ENCODE results near the gene NDUFS6. TPM values are rescaled to one million over a fixed set of nuclear protein-coding genes. Genes with fewer than 3 reads are reported as not detected.

The NDUFS6 gene
- total RNA-seq, 1 donor from 2014 or later: 40.3 TPM

DNA sequence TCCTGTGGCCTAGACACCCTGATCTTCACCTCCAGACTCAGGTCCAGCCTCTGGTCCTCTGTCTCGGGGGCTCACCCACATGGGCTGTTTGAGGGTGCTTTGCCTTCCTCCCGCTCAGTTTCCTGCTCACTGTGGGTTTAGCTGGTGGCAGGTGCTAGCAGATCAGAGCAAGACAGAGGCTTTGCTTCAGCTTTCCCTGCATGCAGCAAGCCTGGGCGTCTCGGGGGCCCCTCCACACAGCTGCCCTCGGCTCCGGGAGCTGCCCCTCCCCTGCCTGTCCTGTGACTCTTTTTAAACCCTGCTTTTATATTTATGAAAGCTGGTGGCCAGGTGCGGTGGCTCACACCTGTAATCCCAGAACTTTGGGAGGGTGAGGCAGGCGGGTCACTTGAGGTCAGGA is 16.1 kb upstream of the NDUFS6 start:
- no peak for DNase-seq
- H3K4me3 Mint-ChIP-seq (ENCODE audit: unreplicated experiment): no peak overlapping the region
- H3K27ac Mint-ChIP-seq (ENCODE audit: unreplicated experiment): no peak overlapping the region
- peaks cover 10% of the 10 kb centered on the region for H3K4me1 Mint-ChIP-seq (ENCODE audit: low read depth, unreplicated experiment)
- peaks cover 1% of the 10 kb centered on the region for H3K9me3 Mint-ChIP-seq (ENCODE audit: unreplicated experiment)
- peaks cover 2% of the 10 kb centered on the region for H3K27me3 Mint-ChIP-seq (ENCODE audit: unreplicated experiment)
- no peaks in the 10 kb centered on the region for H3K36me3 Mint-ChIP-seq (ENCODE audit: unreplicated experiment)
- TF ChIP-seq, protein P1, sequence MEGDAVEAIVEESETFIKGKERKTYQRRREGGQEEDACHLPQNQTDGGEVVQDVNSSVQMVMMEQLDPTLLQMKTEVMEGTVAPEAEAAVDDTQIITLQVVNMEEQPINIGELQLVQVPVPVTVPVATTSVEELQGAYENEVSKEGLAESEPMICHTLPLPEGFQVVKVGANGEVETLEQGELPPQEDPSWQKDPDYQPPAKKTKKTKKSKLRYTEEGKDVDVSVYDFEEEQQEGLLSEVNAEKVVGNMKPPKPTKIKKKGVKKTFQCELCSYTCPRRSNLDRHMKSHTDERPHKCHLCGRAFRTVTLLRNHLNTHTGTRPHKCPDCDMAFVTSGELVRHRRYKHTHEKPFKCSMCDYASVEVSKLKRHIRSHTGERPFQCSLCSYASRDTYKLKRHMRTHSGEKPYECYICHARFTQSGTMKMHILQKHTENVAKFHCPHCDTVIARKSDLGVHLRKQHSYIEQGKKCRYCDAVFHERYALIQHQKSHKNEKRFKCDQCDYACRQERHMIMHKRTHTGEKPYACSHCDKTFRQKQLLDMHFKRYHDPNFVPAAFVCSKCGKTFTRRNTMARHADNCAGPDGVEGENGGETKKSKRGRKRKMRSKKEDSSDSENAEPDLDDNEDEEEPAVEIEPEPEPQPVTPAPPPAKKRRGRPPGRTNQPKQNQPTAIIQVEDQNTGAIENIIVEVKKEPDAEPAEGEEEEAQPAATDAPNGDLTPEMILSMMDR (IDR thresholded peaks at IDR 0.05; ENCODE audit: partially characterized antibody, unreplicated experiment): no peak

DNA sequence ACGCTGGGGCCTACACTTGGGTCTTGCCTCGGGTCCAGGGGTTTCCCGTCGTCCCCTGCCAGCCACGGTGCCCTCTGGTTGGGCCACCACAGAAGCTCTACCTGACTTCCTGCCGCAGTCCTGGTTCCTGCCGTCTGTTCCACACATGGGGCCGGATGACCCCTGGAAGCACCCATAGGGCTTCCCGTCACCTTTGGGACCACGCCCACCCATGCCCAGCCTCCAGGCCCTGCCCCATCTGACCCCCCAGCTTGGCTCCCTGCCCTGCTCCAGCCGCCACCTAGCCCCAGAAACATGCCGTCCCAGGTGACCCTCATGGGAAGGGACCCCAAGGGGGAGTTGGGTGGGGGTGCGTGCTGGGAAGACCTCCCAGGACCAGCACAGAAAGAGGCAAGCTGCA is 15.2 kb upstream of the NDUFS6 start:
- no peak for DNase-seq
- Mint-ChIP-seq H3K9me3 (ENCODE audit: unreplicated experiment) (peaks cover 1% of the 10 kb centered on the region), H3K27ac (ENCODE audit: unreplicated experiment) (no peak overlapping the region), H3K4me1 (ENCODE audit: low read depth, unreplicated experiment) (peaks cover 16% of the 10 kb centered on the region), H3K36me3 (ENCODE audit: unreplicated experiment) (no peaks in the 10 kb centered on the region), H3K27me3 (ENCODE audit: unreplicated experiment) (no peaks in the 10 kb centered on the region), H3K4me3 (ENCODE audit: unreplicated experiment) (no peak overlapping the region)
- TF ChIP-seq, protein P1 (IDR thresholded peaks at IDR 0.05; ENCODE audit: partially characterized antibody, unreplicated experiment): no peak

- H3K4me3 Mint-ChIP-seq (ENCODE audit: unreplicated experiment): no peak overlapping the region
- H3K27ac Mint-ChIP-seq (ENCODE audit: unreplicated experiment): no peak overlapping the region
- peaks cover 16% of the 10 kb centered on the region for H3K4me1 Mint-ChIP-seq (ENCODE audit: low read depth, unreplicated experiment)
- no peak for DNase-seq
- peaks cover 1% of the 10 kb centered on the region for H3K9me3 Mint-ChIP-seq (ENCODE audit: unreplicated experiment)
- H3K27me3 Mint-ChIP-seq (ENCODE audit: unreplicated experiment): no peaks in the 10 kb centered on the region
- H3K36me3 Mint-ChIP-seq (ENCODE audit: unreplicated experiment): no peaks in the 10 kb centered on the region
- TF ChIP-seq, protein P1 (IDR thresholded peaks at IDR 0.05; ENCODE audit: partially characterized antibody, unreplicated experiment): no peak
Measured at GRCh38 chr5:1786621-1787471, 14.4 kb upstream of the NDUFS6 start.

DNA sequence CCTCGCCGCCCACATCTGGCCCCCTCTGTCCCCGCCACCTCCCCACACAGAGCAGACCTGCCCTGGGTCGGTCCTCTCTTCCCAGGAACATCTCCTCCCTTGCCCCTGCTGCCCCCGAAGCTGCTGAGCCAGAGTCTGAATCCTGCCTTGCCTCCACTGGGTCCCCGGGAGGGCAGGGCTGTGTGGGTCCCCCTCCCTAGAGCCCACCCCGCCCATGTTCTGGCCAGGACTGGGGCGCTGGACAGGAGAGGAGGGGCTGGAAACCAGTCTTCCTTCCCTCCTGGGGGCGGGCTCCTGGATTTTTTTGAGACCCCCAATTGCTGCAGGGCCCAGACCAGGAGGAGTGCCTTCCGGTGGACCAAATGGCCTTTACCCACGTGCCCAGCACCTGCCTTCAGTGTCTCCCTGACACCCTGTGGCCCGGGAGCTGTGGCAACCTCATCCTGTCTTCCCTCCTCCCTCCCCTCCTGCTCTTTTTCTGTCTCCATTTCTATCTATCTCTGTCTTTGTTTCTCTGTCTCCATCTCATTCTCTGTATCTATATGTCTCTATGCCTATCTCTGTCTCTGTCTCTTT is 13.6 kb upstream of the NDUFS6 start:
- Mint-ChIP-seq H3K27ac (ENCODE audit: unreplicated experiment) (no peak overlapping the region), H3K9me3 (ENCODE audit: unreplicated experiment) (peaks cover 1% of the 10 kb centered on the region), H3K36me3 (ENCODE audit: unreplicated experiment) (no peaks in the 10 kb centered on the region), H3K4me3 (ENCODE audit: unreplicated experiment) (no peak overlapping the region), H3K27me3 (ENCODE audit: unreplicated experiment) (no peaks in the 10 kb centered on the region), H3K4me1 (ENCODE audit: low read depth, unreplicated experiment) (peaks cover 12% of the 10 kb centered on the region)
- no peak for DNase-seq
- TF ChIP-seq, protein P1 (IDR thresholded peaks at IDR 0.05; ENCODE audit: partially characterized antibody, unreplicated experiment): no peak

DNA sequence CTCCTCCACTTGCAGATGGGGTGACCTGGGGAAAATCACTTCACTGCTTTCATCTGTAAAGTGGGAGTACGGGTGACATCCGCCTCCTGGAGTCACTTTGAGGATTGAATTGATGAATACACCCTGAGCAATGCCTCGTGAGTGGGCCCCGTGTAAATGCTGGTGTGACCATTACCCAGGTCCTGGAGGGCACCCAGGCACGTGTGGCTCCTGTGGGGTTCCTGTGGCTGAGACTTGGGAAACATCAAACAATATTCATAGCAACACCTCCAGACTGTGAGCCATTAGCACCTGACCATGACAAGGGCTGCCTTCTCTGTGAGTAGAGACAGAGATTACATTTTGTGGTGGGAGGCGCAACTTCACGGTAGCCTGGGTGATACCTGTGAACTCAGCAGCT is 13.0 kb upstream of the NDUFS6 start:
- no peak overlapping the region for H3K4me3 Mint-ChIP-seq (ENCODE audit: unreplicated experiment)
- H3K27ac Mint-ChIP-seq (ENCODE audit: unreplicated experiment): no peak overlapping the region
- no peaks in the 10 kb centered on the region for H3K36me3 Mint-ChIP-seq (ENCODE audit: unreplicated experiment)
- TF ChIP-seq, protein P1 (IDR thresholded peaks at IDR 0.05; ENCODE audit: partially characterized antibody, unreplicated experiment): no peak
- no peaks in the 10 kb centered on the region for H3K9me3 Mint-ChIP-seq (ENCODE audit: unreplicated experiment)
- no peaks in the 10 kb centered on the region for H3K27me3 Mint-ChIP-seq (ENCODE audit: unreplicated experiment)
- peaks cover 6% of the 10 kb centered on the region for H3K4me1 Mint-ChIP-seq (ENCODE audit: low read depth, unreplicated experiment)
- no peak for DNase-seq

All from glutamatergic neuron (in vitro differentiated cells).